ENCODE measurements around the gene DACT2. TPM values are rescaled to one million over a fixed set of nuclear protein-coding genes. Genes with fewer than 3 reads are reported as not detected.
"Not testable (repeated sequence)": the region's sequence is repeated elsewhere in the genome, so short reads cannot be mapped to it uniquely, and the experiment has no call there.

Gene DACT2
- not detected for polyA plus RNA-seq (2013, experiment 1 of 2; ENCODE audit: insufficient read length)
- 0.10 TPM for polyA plus RNA-seq (2013, experiment 2 of 2; ENCODE audit: insufficient read length)

GRCh38 chr6:168319279-168320111 lies at the start of gene DACT2:
TSS of gene DACT2 (minus strand) at chr6:168319777. CDS start at chr6:168319633, 144 bp downstream.
- no peak for DNase-seq

GRCh38 chr6:168368936-168369335 lies 49.4 kb upstream of the DACT2 start:
- no peak for DNase-seq

DNA sequence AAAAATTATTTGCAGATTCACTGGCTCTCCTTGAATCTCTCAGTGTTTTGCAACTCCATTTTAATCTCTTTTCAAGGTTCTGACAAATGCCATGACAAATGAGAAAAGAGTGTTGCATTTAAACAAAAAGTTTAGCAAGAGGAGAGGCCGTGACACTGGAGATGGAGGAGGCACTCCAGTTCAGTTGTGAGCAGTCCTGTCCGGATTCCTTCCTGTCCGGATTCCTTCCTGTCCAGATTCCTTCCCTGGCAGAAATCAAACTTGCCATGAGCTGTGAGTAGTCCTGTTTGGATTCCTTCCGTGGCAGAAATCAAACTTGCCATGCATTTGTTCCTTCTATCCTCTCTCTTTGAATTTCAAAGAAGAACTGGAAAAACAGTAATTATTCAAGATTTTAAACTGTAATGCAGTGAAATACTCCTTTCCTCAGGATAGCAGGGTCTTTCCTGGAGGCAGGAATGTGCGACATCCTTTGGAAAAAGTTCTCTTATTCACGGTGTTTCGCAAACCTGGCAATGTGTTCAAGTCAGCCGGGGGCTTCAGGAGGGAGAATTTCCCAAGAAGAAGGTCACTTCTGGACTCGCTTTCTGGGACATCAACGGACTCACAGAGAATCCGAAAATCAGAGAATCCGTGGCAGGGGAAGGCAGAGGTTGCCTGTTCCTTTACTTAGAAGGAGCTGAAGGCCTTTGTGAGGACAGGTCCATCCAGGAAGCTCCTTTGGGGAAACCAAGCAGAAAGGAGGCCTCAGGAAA lies 48.7 kb upstream of the DACT2 start:
- peak; percentile 20 for DNase-seq

- DNase-seq, result no peak
Measured at GRCh38 chr6:168367285-168367751, 47.7 kb upstream of the DACT2 start.

DNA sequence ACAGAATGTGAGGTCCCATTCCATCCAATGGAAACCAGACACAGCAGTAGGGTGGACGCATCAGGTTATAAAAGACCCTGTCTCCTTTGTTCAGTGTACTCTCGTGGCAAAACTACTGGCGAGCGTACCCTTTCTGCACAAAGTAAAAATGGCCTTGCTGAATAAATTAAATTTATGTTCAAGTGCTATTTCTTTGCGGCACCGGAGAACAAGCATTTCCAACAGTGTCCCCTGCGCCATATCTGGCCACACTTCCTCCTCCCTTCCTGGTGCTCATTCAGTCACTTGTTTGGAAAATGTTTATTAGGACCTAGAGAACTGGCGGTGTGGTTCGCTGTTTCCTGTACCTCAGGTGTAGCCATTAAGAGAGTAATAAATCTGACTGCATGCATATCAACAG lies 46.9 kb upstream of the DACT2 start:
- no peak for DNase-seq

- DNase-seq, result no peak
Measured at GRCh38 chr6:168365422-168366165, 46.0 kb upstream of the DACT2 start.

DNA sequence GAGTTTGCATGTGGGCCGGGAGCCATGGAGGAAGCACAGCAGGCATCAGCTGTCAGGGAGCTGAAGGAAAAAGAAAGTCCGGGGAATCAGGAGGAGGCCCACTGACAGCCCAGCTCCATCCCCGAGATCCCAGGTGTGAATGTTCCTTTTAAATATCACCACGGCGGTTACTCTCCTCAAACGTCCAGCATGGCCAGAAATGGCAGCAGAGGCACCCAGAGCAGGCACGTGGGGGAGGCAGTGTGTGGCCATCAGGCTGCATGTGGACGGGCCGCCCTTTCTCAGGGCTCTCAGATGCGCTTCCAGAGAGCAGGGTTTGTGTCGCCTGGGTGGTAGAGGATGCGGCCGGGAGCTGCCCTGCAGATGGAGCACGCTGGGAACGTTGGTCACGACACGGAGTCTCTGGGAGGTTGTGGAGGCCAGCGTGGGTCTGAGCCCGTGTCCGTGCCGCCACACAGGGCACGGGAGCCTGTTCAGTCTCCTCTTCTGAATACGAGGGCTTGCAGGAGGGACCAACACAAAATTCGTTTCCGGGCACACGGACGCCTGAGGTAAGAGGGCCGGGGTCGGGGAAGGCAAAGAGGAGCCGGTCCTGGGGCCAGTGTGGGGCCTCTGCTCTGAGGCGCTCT lies 45.3 kb upstream of the DACT2 start:
- DNase-seq, result no peak

DNA sequence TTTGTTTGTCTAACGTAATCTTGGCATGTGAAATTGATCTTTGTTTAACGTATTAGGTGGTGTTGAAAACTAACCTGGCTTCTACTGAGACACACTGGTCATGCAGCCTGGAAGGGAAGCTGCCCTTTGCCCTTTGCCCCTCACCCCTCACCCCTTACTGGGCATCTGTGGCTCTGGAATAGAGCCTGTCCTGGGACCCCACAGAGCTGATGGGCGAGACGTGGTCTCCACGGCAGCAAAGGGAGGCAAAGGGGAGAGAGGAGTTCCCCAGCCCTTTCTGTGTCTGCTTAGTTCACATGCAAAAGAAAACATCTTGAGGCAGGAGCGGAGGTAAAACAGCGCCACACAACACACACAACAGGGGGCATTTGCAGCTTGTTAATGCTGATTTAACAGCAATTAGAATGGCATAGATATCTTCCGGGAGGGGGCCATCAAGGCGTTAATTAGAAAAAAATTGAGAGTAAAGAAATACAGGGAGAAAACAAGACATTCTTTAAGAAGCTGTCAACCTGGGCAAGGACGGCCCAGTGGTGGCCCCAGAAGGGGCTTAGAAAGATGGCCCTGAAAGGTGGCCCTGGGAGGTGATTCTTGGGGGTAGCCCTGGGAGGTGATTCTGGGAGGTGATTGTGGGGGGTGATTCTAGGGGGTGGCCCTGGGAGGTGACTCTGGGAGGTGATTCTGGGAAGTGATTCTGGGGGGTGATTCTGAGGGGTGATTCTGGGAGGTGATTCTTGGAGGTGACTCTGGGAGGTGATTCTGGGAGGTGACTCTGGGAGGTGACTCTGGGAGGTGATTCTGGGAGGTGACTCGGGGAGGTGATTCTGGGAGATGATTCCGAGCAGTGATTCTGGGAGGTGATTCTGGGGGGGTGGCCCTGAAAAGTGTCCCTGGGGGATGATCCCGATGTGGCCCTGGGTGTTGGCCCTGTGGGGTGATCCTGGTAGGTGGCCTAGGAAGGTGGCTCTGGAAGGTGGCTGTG lies 44.5 kb upstream of the DACT2 start:
- DNase-seq, result no peak

- no peak for DNase-seq
Measured at GRCh38 chr6:168363302-168363701, 43.7 kb upstream of the DACT2 start.

DNA sequence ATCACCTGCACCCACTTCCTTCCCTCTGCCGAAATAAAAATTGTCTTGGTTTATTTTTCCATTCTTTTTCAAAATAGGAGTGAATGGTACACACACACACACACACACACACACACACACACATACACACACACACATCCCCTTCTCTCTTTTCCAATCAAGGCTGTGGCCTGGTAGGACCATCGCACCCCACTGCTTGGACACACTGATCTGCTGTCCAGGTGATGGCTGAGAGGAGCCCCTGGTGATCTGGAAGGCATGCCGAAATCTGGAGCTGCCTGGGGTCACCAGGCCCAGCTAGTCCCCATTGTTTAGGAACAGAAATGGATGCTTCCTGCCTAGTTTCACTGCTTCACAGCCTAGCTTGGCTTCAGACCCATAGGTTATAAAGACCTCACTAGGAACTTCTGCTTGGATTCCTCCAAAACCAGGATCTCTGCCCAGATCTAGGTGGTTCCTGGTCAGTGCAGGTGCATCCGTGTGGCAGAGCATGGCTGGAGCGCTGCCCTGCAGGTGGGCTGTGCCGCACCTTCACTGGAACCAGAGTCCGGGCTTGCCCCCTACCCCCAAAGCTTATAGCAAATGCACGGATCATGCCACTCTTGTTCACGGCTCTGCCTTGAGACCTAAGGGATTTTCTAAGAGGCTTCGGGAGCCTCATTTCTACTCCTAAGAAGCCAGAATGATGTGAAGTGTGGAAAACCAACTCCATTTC lies 42.9 kb upstream of the DACT2 start:
- DNase-seq, result no peak

DNA sequence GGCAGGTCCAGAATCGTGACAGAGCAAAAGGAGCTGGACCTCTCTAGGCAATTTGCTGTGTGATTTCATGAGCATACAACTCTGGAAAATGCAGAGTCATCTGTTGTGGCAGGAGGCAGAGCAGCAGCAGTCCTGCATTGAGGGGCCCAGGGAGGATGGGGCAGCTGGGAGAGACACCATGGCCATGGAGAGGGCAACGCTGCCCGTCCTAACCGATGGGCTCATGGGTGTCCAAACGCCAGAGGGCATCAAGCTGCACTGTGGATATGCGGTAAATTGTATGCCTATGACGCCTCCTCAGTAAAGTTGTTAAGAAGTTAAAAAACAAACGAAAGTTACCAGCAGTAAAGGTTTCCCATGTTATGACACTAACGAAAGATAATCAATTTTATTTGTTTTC lies 42.2 kb upstream of the DACT2 start:
- no peak for DNase-seq

GRCh38 chr6:168359794-168360193 lies 40.2 kb upstream of the DACT2 start:
- DNase-seq, result no peak

DNA sequence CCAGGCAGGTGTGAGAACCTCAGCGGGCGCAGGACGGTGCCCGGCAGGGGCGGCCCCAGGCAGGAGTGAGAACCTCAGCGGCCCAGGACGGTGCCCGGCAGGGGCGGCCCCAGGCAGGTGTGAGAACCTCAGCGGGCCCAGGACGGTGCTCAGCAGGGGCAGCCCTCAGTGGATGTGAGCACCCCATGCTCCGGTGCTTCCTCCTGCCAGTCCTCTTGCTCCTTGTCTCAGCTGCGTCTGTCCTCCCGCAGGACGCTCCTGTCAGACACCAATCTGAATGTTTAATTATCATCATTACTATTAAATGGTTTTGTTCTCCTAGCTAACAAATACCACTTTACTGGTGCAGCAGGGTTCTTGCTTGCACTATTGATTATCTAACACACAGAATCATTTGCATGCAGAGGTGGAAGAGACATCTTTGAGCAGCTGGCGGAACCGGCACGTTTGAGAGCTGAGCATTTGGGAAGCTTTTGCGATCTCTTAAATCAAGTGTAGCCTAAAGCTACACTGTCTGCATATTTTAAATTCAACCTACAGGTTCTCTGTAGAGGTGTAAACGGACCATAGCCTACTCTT lies 39.4 kb upstream of the DACT2 start:
- no peak for DNase-seq

DNA sequence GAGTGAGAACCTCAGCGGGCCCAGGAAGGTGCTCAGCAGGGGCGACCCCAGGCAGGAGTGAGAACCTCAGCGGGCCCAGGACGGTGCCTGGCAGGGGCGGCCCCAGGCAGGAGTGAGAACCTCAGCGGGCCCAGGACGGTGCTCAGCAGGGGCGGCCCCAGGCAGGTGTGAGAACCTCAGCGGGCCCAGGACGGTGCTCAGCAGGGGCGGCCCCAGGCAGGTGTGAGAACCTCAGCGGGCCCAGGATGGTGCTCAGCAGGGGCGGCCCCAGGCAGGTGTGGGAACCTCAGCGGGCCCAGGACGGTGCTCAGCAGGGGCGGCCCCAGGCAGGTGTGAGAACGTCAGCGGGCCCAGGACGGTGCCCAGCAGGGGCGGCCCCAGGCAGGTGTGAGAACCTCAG lies 37.3 kb upstream of the DACT2 start:
- DNase-seq, result not testable (repeated sequence)

DNA sequence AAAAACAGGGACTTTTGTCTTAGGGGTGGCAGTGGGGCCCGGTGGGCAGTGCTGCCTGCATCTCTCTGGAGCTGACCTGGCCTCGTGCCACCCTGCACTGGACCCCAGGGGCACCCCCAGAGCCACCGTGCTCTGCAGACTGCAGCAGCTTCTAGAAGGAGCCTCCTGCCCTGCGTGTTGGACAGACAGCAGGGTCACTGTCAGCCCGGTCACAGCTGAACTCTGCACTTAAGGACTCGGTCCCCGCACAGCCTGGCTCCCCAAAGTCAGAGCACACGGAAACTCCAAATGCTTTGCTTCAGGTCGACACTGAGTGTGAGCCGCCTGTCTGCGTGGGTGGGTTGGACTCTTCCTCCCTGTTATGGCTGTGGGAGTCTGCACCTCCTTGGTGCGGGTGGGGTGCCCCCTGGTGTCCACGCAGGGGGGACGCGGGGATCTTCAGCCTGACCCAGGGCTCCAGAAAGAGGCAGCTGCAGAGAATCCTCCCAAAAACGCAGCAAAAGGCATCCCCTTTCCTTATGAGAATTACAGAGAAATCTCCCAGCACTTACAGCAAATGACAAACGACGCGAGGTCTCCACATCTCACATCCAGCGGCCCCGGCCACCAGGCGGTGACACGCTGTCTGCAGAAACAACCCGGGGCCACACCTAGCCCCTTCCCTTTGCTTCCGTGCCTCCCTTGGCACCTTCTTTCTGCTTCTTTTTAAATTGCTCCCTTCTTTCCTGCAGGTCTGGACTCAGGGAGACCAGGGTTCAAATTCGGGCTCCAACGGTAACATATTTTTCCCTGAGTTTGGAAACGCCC lies 36.3 kb upstream of the DACT2 start:
- peak; percentile 29 for DNase-seq

GRCh38 chr6:168354338-168354737 lies 34.8 kb upstream of the DACT2 start:
- no peak for DNase-seq

DNA sequence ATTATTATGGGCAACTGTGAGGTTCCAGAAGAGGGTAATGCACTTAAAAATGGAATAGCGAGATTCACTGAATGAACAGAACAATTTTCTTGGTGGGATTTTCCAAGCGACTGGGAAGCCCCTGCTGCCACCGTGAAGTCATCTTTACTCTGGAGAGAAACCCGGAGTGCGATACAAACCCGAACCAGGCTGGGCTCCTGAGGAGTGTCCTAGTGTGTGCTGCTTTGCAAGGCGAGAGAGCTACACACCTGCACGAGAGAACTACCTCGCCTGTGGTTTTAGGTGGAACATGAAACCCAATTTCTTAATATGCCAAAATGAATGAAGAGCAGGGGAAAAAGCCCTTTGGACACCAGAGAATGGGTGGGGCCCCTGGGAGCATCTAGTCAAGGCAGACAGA lies 33.5 kb upstream of the DACT2 start:
- no peak for DNase-seq

DNA sequence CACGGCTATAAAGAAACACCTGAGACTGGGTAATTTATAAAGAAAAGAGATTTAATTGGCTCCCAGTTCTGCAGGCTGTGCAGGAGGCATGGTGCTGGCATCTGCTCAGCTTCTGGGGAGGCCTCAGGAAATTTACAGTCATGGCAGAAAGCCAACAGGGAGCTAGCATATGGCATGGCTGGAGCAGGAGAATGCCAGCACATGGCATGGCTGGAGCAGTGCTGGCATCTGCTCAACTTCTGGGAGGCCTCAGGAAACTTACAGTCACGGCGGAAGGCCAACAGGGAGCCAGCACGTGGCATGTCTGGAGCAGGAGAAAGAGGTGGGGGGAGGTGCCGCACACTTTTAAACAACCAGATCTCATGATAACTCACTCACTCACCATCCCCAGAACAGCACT lies 32.5 kb upstream of the DACT2 start:
- DNase-seq, result no peak

GRCh38 chr6:168349718-168350210 lies 30.2 kb upstream of the DACT2 start:
- no peak for DNase-seq

All from fibroblast of skin of scalp (primary cell).